Measurements from ENCODE around the gene TCP11L1. TPM values are rescaled to one million over a fixed set of nuclear protein-coding genes. Genes with fewer than 3 reads are reported as not detected.

Gene TCP11L1
- total and polyA plus RNA-seq, 9 of the 15 experiments (the other 6 are each of a cell fraction or from before 2014, with no cell fraction given) = 1.6 to 15.3 (median 5.4) TPM

DNA sequence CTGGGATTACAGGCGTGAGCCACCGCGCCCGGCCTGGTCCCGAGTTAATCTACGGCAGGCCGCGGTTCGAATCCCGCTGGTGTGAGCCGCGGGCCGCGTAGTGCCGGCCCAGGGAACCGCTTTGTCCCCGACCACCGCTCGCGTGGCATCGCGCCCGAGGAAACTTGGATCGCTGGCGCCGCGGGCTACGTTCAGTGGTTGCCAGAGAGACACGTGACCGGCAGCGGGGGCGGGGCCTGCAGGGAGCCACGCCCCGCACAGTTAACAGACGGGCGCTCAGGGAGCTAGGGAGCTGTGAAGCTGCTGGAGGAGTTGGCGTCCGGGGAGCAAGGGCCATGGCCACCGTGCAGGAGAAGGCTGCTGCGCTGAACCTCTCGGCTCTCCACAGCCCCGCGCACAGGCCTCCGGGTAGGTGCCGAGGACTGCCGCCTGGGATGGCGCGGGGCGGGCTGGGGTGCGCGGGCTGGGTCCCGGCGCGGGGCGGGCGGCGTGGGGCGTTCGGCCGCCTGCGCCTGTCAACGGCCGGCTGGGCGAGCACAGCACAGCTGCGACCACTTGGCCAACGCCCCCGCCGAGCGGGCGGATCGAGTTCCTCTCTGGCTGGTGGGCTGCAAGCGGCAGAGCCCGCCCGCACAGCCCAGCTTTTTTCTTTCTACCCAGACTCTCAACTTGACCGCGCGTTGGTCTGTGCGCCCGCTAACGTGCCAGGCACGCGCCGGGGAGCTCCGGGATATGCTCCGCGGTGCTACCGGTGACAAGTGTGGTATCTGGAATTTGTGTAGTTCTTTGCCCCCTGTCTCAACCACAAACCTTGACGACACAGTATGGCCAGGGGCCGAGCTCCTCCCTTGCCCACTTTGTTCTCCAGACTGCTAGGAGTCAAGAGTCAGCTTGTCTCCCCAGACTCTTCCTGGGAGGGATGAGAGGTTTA, 23.5 kb upstream of the TCP11L1 start, which contains the start of gene DEPDC7 (continued):
- TF ChIP-seq CREBBP (IDR thresholded peaks at IDR 0.05; ENCODE audit: low read depth, low read length) (no peak), GTF2B (IDR thresholded peaks at IDR 0.05; ENCODE audit: extremely low read depth, insufficient read length) (no peak), BCLAF1 (IDR thresholded peaks at IDR 0.05; ENCODE audit: borderline replicate concordance in 1 of 2, control insufficient read depth in 1 of 2, low read depth in 2 of 2, low read length in 1 of 2) (no peak), ZNF717 (CRISPR knock-in tag; IDR thresholded peaks at IDR 0.05) (no peak), ZNF134 (CRISPR knock-in tag; conservative IDR thresholded peaks at IDR 0.05) (no peak), DLX4 (CRISPR knock-in tag; IDR thresholded peaks at IDR 0.05) (no peak), NCOR1 (IDR thresholded peaks at IDR 0.05) (no peak), ZNF311 (CRISPR knock-in tag; IDR thresholded peaks at IDR 0.05) (no peak), TCF15 (CRISPR knock-in tag; IDR thresholded peaks at IDR 0.05) (no peak), FOSL1 (tag; conservative IDR thresholded peaks at IDR 0.05) (no peak), NR2C2 (CRISPR knock-in tag; IDR thresholded peaks at IDR 0.05) (peak; percentile 47; the same call in 1 of the 2 replicates), NR2C2 (tag; IDR thresholded peaks at IDR 0.05) (0 out of 2 replicates have a peak, but pooled peaks have one; percentile 12), ZNF12 (CRISPR knock-in tag; IDR thresholded peaks at IDR 0.05) (no peak), ETV6 (IDR thresholded peaks at IDR 0.05; ENCODE audit: borderline replicate concordance in 1 of 2, low read depth in 2 of 2, low read length in 1 of 2) (no peak), ETV6 (CRISPR knock-in tag; IDR thresholded peaks at IDR 0.05; ENCODE audit: borderline replicate concordance) (no peak), CBFA2T3 (IDR thresholded peaks at IDR 0.05) (no peak), ZNF764 (CRISPR knock-in tag; IDR thresholded peaks at IDR 0.05; ENCODE audit: low read depth) (no peak), LEF1 (IDR thresholded peaks at IDR 0.05) (no peak), NRF1 (conservative IDR thresholded peaks at IDR 0.05 in 1 of 2, IDR thresholded peaks at IDR 0.05 in 1 of 2) (peak; percentile 81 to 83), NFXL1 (CRISPR knock-in tag; IDR thresholded peaks at IDR 0.05) (no peak), TSC22D4 (tag; IDR thresholded peaks at IDR 0.05) (no peak), ZNF174 (CRISPR knock-in tag; IDR thresholded peaks at IDR 0.05) (no peak)
- TF ChIP-seq, protein P1, sequence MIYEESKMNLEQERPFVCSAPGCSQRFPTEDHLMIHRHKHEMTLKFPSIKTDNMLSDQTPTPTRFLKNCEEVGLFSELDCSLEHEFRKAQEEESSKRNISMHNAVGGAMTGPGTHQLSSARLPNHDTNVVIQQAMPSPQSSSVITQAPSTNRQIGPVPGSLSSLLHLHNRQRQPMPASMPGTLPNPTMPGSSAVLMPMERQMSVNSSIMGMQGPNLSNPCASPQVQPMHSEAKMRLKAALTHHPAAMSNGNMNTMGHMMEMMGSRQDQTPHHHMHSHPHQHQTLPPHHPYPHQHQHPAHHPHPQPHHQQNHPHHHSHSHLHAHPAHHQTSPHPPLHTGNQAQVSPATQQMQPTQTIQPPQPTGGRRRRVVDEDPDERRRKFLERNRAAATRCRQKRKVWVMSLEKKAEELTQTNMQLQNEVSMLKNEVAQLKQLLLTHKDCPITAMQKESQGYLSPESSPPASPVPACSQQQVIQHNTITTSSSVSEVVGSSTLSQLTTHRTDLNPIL (CRISPR knock-in tag; IDR thresholded peaks at IDR 0.05) = no peak
